Measurements from ENCODE around the gene GFY.

DNA sequence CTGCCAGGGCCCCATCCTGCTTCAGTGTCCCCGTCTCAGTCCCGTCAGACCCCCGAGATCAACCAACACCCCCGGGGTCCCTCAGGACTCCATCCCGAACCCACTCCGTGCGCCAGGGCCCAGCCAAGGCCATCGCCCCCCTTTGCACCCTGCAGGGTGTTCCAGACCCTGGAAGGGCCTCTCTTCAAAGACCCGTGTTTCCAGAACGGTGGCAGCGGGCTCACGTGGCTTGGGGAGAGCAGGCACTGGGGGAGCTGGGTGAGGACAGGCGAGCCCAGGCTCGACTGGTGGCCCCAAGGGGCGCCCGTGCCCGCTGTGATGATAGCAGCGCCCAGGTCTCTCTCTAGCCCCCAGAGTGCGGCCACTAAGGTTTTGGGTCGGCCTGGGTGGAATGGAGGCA, 35.8 kb upstream of the GFY start:
- TF ChIP-seq, protein P1, sequence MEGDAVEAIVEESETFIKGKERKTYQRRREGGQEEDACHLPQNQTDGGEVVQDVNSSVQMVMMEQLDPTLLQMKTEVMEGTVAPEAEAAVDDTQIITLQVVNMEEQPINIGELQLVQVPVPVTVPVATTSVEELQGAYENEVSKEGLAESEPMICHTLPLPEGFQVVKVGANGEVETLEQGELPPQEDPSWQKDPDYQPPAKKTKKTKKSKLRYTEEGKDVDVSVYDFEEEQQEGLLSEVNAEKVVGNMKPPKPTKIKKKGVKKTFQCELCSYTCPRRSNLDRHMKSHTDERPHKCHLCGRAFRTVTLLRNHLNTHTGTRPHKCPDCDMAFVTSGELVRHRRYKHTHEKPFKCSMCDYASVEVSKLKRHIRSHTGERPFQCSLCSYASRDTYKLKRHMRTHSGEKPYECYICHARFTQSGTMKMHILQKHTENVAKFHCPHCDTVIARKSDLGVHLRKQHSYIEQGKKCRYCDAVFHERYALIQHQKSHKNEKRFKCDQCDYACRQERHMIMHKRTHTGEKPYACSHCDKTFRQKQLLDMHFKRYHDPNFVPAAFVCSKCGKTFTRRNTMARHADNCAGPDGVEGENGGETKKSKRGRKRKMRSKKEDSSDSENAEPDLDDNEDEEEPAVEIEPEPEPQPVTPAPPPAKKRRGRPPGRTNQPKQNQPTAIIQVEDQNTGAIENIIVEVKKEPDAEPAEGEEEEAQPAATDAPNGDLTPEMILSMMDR (IDR thresholded peaks at IDR 0.05; ENCODE audit: extremely low read depth in 1 of 2, insufficient read depth in 1 of 2, low read depth in 1 of 2, low read length in 2 of 2): no peak
- TF ChIP-seq POLR2A (IDR thresholded peaks at IDR 0.05; ENCODE audit: low read depth, low read length): no peak
- TF ChIP-seq POLR2AphosphoS5 (IDR thresholded peaks at IDR 0.05; ENCODE audit: insufficient read depth, low read depth, low read length): no peak

Measured in endothelial cell of umbilical vein (primary cell).